Osteoblast (primary cell): ENCODE data around the gene PPP6R1. TPM values are rescaled to one million over a fixed set of nuclear protein-coding genes. Genes with fewer than 3 reads are reported as not detected.

Source experiments
- DNase-seq: peaks from one replicate; pipeline ENCODE4 v3.0.0; 2011; ENCODE audit warnings: low spot score, mixed read lengths; ENCODE audit not compliant: insufficient read length; ENCODE audit errors: missing footprints
- H2AFZ ChIP-seq: 2 replicates; pipeline ENCODE4 v1.6.0; 2011; ENCODE audit warnings: mild to moderate bottlenecking, low read length
- H3K27ac ChIP-seq: 2 replicates; pipeline ENCODE4 v1.5.1; 2011; ENCODE audit warnings: mild to moderate bottlenecking, low read depth, low read length, moderate library complexity
- H3K27me3 ChIP-seq: 2 replicates; pipeline ENCODE4 v1.6.0; 2012; ENCODE audit warnings: mild to moderate bottlenecking, control low read depth, inconsistent platforms, low read length, moderate library complexity; ENCODE audit not compliant: insufficient read depth
- H3K36me3 ChIP-seq: 2 replicates; pipeline ENCODE4 v1.5.1; 2011; ENCODE audit warnings: mild to moderate bottlenecking, low read length, control low read depth, moderate library complexity; ENCODE audit not compliant: insufficient read depth
- H3K4me1 ChIP-seq: 2 replicates; pipeline ENCODE4 v1.5.1; 2011; ENCODE audit warnings: mild to moderate bottlenecking, low read length, control low read depth, moderate library complexity; ENCODE audit not compliant: insufficient read depth
- H3K4me2 ChIP-seq: 2 replicates; pipeline ENCODE4 v1.6.0; 2011; ENCODE audit warnings: mild to moderate bottlenecking, low read length; ENCODE audit not compliant: insufficient read depth
- H3K4me3 ChIP-seq: fragments of 200-600 bp; sonication (generic); 3 replicates; pipeline ENCODE4 v1.5.1; 2012; ENCODE audit warnings: mild to moderate bottlenecking, low read length, inconsistent platforms; ENCODE audit not compliant: insufficient read depth
- H3K79me2 ChIP-seq: 2 replicates; pipeline ENCODE4 v1.6.0; 2012; ENCODE audit warnings: mild to moderate bottlenecking, low read length, control low read depth, inconsistent platforms; ENCODE audit not compliant: insufficient read depth
- H3K9me3 ChIP-seq: 2 replicates; pipeline ENCODE4 v1.5.1; 2011; ENCODE audit warnings: low read depth, low read length, control low read depth
- H4K20me1 ChIP-seq: 2 replicates; pipeline ENCODE4 v1.6.0; 2012; ENCODE audit warnings: mild to moderate bottlenecking, low read length, control low read depth; ENCODE audit not compliant: insufficient read depth
- CTCF ChIP-seq: IDR thresholded peaks from 2 replicates; pipeline ENCODE4 v1.5.1; 2011; ENCODE audit warnings: mild to moderate bottlenecking, low read depth, low read length, moderate library complexity; ENCODE audit errors: extremely low read depth
- total RNA-seq: library from RNA; depleted of rRNA; stranded (reverse); fragments of >200 nt; gene quantifications from 2 replicates; pipeline ENCODE4 v1.2.3, GENCODE V29; 2012

The PPP6R1 gene
- total RNA-seq, 1 donor: 32.6 TPM

DNA sequence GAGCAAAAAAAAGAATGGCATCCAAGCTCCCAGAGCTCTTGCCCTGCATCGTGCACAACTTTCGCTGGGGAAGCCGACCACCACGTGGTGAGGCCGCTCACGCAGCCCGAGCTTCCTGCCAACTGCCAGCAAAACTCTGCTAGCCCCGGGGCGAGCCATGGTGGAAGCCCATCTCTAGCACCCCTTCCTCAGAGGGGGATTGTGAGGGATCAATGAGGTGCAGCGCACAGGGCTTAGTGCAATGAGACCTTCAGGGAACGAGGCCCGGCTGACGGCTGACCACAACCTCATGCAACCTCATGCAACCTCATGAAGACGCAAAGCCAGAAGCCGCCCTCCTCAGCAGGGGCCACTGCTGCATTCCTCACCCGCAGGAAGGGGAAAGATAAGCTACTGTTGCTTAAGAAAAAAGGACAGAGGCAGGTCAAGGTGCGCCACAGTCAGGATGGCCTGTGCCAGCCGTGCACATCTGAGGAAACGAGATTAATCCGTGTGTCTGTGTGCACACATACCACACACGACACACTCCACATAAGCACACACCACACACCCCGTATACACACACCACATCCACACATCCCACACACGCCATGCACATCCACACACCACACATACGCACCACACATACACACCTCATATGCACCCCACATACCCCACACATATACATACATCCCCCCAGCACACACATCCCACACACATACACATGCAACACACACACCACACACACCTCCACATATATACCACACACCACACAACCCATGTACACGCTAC is 11.5 kb upstream of the PPP6R1 start:
- H3K9me3 ChIP-seq: no peaks in the 10 kb centered on the region
- H3K4me3 ChIP-seq: no peak overlapping the region
- H4K20me1 ChIP-seq: no peaks in the 10 kb centered on the region
- H3K27ac ChIP-seq: no peak overlapping the region
- H2AFZ ChIP-seq: no peak overlapping the region
- H3K36me3 ChIP-seq: peaks cover 3% of the 10 kb centered on the region
- no peaks in the 10 kb centered on the region for H3K4me1 ChIP-seq
- no peak for TF ChIP-seq CTCF
- no peak for DNase-seq
- H3K4me2 ChIP-seq: no peak overlapping the region
- peaks cover 8% of the 10 kb centered on the region for H3K79me2 ChIP-seq
- H3K27me3 ChIP-seq: no peaks in the 10 kb centered on the region

GRCh38 chr19:55269299-55269698 is 10.5 kb upstream of the PPP6R1 start:
- H4K20me1 ChIP-seq: no peaks in the 10 kb centered on the region
- no peak for TF ChIP-seq CTCF
- no peaks in the 10 kb centered on the region for H3K4me1 ChIP-seq
- H2AFZ ChIP-seq: no peak overlapping the region
- no peak overlapping the region for H3K4me3 ChIP-seq
- H3K27ac ChIP-seq: no peak overlapping the region
- peaks cover 3% of the 10 kb centered on the region for H3K36me3 ChIP-seq
- H3K9me3 ChIP-seq: no peaks in the 10 kb centered on the region
- H3K27me3 ChIP-seq: no peaks in the 10 kb centered on the region
- no peak overlapping the region for H3K4me2 ChIP-seq
- no peak for DNase-seq
- peaks cover 8% of the 10 kb centered on the region for H3K79me2 ChIP-seq

- Histone ChIP-seq H3K4me3 (no peak overlapping the region), H3K79me2 (peaks cover 8% of the 10 kb centered on the region), H3K9me3 (no peaks in the 10 kb centered on the region), H2AFZ (no peak overlapping the region), H3K36me3 (no peaks in the 10 kb centered on the region), H3K4me2 (no peak overlapping the region), H4K20me1 (no peaks in the 10 kb centered on the region), H3K27ac (no peak overlapping the region), H3K4me1 (no peaks in the 10 kb centered on the region), H3K27me3 (no peaks in the 10 kb centered on the region)
- DNase-seq: no peak
- no peak for TF ChIP-seq CTCF
Measured at GRCh38 chr19:55266840-55267239, 8.0 kb upstream of the PPP6R1 start.

GRCh38 chr19:55266404-55266803 is 7.6 kb upstream of the PPP6R1 start:
- peaks cover 8% of the 10 kb centered on the region for H3K79me2 ChIP-seq
- H3K27ac ChIP-seq: no peak overlapping the region
- no peak for TF ChIP-seq CTCF
- no peak for DNase-seq
- H3K27me3 ChIP-seq: no peaks in the 10 kb centered on the region
- H3K9me3 ChIP-seq: no peaks in the 10 kb centered on the region
- no peak overlapping the region for H3K4me3 ChIP-seq
- no peak overlapping the region for H3K4me2 ChIP-seq
- H4K20me1 ChIP-seq: no peaks in the 10 kb centered on the region
- H3K4me1 ChIP-seq: no peaks in the 10 kb centered on the region
- H3K36me3 ChIP-seq: no peaks in the 10 kb centered on the region
- H2AFZ ChIP-seq: no peak overlapping the region
